ENCODE measurements around the gene CCT3.

DNA sequence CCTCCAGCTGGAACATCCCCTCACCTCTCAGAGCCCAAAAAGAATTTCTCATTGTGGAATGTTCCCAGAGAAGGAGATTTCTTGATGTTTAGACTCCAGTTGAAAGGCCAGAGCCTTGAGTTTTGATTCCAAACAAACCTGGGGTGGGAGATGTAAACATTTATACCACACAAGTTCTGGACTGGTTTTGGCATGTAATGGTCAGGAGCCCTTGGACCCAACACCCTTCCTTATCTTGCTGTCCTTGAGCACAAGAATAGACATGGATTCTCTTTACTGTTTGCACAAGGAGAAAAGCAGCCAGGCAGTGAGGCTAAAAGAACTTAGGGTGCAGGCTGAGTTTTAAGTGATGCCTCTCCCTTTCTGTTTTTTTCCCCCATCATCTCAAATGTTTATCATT is 35.5 kb upstream of the CCT3 start:
- no peak for TF ChIP-seq CTCF (conservative IDR thresholded peaks at IDR 0.05; ENCODE audit: low read depth in 2 of 2)
- TF ChIP-seq CREB1 (CRISPR knock-in tag; IDR thresholded peaks at IDR 0.05; ENCODE audit: low read depth): no peak
- TF ChIP-seq, protein P1, sequence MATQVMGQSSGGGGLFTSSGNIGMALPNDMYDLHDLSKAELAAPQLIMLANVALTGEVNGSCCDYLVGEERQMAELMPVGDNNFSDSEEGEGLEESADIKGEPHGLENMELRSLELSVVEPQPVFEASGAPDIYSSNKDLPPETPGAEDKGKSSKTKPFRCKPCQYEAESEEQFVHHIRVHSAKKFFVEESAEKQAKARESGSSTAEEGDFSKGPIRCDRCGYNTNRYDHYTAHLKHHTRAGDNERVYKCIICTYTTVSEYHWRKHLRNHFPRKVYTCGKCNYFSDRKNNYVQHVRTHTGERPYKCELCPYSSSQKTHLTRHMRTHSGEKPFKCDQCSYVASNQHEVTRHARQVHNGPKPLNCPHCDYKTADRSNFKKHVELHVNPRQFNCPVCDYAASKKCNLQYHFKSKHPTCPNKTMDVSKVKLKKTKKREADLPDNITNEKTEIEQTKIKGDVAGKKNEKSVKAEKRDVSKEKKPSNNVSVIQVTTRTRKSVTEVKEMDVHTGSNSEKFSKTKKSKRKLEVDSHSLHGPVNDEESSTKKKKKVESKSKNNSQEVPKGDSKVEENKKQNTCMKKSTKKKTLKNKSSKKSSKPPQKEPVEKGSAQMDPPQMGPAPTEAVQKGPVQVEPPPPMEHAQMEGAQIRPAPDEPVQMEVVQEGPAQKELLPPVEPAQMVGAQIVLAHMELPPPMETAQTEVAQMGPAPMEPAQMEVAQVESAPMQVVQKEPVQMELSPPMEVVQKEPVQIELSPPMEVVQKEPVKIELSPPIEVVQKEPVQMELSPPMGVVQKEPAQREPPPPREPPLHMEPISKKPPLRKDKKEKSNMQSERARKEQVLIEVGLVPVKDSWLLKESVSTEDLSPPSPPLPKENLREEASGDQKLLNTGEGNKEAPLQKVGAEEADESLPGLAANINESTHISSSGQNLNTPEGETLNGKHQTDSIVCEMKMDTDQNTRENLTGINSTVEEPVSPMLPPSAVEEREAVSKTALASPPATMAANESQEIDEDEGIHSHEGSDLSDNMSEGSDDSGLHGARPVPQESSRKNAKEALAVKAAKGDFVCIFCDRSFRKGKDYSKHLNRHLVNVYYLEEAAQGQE (IDR thresholded peaks at IDR 0.05; ENCODE audit: unreplicated experiment): no peak
- no peak for TF ChIP-seq EZH2 (IDR thresholded peaks at IDR 0.05; ENCODE audit: low read depth, unreplicated experiment)
- no peak for TF ChIP-seq ETS1 (IDR thresholded peaks at IDR 0.05)
- TF ChIP-seq ZNF114 (CRISPR knock-in tag; IDR thresholded peaks at IDR 0.05): no peak
- TF ChIP-seq JUNB (IDR thresholded peaks at IDR 0.05; ENCODE audit: unreplicated experiment): no peak
- no peak for TF ChIP-seq POLR2AphosphoS5 (IDR thresholded peaks at IDR 0.05; ENCODE audit: low read depth)
- TF ChIP-seq NANOG (IDR thresholded peaks at IDR 0.05; ENCODE audit: borderline replicate concordance): no peak
- TF ChIP-seq EZH2phosphoT487 (IDR thresholded peaks at IDR 0.05; ENCODE audit: unreplicated experiment): no peak
- no peak for TF ChIP-seq STAT1 (IDR thresholded peaks at IDR 0.05; ENCODE audit: unreplicated experiment)
- TF ChIP-seq ZNF331 (CRISPR knock-in tag; IDR thresholded peaks at IDR 0.05; ENCODE audit: low read depth): no peak
- TF ChIP-seq ZNF462 (CRISPR knock-in tag; IDR thresholded peaks at IDR 0.05): no peak

All from GM23338 (cell line).